GM18873 (cell line): ENCODE data around the gene RPS25.
"Not testable (repeated sequence)": the region's sequence is repeated elsewhere in the genome, so short reads cannot be mapped to it uniquely, and the experiment has no call there.

Experiments
- ATAC-seq: cut with Tn5 transposase; IDR thresholded peaks from one replicate; pipeline ENCODE4 v1.9.1; 2021; ENCODE audit warnings: mild to moderate bottlenecking, moderate library complexity, moderate number of reproducible peaks; ENCODE audit not compliant: unreplicated experiment, low FRiP score

RPS25 gene

DNA sequence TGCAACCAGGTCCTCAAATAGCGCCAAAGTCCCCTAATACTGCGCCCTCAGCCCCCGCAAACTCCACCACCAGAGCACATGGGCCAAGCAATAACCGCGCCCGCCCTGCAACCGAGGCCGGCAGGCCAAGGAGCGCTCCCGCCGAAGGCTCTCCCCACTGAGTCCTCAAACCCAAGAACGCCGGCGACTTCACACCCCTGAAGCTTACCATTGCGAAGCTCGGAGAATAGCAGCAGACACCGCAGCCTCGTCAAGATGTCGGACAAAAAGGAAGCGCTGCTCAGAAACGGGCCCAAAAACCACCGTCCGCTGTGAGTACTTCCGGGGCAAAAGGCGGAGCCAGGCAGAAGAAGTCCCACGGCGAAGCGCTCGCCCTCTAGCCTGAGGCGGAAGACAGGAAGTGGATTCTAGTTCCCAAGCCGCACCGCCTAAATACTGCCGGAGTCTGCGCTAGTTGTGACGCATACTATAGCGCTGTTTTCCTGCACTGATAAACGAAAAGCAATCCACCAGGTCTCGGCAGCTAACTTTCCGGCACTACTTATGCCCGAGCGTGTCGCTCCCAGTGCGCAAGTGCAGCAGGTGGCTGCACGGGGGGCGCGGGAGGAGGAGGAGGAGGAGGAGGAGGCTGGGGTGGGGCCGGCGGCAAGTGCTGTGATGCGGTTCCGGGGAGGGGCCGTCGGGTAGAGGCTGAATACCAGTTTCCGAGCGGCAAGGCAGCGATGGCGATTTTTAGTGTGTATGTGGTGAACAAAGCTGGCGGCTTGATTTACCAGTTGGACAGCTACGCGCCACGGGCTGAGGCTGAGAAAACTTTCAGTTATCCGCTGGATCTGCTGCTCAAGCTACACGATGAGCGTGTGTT is at the start of gene RPS25, which contains the start of gene TRAPPC4:
TSS of gene RPS25 (minus strand) at position 270 of the 865 bp plus-strand sequence. CDS start at position 211, 59 bp downstream.
TSS of gene TRAPPC4 (plus strand) at position 693 of the 865 bp plus-strand sequence. CDS start at position 723, 30 bp downstream.
- peak; percentile 83 for ATAC-seq

DNA sequence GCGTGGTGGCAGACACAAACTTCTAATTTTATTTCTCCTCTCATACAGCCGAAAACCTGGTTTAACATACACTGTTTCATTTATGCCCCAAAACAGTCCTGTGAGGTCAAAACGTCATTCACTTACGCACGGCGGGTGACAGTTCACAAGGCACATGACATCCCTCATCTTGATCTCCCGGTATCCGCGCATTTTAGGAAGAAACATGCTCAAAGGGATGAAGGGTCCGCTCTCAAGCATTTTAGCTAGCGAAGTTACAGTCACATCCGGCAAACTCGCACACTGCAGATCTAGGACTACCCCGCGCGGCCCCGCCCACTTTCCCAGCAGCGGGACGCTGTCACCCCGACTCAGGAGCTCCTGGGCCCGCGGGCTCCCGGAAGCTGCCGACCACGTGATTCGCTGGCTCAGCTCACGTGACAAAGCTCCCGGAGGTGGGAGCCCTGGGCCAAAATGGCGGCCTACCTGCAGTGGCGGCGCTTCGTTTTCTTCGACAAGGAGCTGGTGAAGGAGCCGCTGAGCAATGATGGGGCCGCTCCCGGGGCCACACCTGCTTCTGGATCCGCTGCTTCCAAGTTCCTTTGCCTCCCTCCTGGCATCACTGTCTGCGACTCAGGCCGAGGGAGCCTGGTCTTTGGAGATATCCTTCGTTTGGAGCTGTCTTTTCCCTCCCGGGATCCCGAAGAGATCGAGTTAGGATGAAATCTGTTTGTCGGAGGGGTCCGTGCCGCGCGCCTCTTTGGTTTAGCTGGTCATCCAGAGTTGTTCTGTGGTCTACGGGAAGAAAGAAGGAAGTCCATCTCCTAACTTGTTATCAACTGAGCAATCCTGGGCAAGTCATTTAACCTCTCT is 49.5 kb upstream of the RPS25 start, which contains the start of gene VPS11:
TSS of gene VPS11 (plus strand) at position 448 of the 852 bp plus-strand sequence. CDS start at position 454, 6 bp downstream.
- peak; percentile 78 for ATAC-seq

DNA sequence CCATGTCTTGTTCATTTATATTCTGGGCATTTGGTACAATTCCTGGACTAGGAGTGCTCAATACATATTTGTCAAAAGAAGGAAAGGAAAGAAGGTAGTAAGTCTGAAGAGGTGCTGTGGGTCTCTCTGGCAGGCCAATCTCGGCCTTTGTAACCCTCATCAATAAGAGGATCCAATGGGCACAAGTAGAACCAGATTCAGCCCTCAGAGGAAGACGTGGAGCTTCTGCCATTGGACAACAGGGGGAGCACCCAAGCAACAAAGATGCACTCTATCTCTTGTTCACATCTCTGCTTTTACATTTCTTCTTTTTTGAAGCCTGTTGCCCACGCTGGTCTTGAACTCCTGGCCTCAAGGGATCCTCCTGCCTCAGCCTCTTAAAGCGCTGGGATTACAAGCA is 47.2 kb upstream of the RPS25 start:
- no peak for ATAC-seq

DNA sequence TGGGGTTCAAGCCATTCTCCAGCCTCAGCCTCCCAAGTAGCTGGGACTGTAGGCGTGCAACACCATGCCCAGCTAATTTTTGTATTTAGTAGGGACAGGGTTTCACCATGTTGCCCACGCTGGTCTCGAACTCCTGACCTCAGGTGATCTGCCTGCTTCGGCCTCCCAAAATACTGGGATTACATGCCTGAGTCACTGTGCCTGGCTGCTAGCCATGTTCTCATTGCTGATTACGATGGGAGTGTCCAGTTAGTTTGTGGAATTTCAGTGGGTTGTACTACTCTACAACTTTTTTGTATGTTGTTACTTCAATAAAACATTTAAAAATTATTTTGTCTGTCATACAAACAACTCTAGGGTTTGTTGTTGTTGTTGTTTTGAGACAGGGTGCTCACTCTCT is 44.6 kb upstream of the RPS25 start:
- ATAC-seq: no peak

DNA sequence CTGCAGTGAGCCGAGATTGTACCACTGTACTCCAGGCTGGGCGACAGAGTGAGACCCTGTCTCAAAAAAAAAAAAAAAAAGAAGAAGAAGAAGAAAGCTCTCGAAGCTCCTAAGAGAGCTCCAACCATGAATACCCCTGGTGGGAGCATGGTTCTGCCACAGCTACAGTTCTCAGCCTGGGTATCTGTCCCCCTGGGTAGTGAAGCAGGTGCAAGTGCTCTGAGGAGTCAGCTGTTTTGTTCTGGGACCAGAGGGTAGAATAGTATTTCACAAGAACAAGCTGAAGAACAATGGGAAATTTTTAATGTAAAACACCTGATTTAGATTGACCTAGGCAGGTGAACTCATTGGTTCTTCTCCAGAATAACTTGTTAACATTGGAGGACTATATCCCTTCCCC is 43.1 kb upstream of the RPS25 start:
- no peak for ATAC-seq

DNA sequence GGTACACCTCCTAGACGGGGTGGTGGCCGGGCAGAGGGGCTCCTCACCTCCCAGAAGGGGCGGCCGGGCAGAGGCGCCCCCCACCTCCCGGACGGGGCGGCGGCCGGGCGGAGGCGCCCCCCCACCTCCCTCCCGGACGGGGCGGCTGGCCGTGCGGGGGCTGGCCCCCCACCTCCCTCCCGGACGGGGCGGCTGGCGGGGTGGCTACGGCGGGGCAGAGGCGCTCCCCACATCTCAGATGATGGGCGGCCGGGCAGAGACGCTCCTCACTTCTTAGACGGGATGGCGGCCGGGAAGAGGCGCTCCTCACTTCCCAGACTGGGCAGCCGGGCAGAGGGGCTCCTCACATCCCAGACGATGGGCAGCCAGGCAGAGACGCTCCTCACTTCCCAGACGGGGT is 41.0 kb upstream of the RPS25 start:
- ATAC-seq: not testable (repeated sequence)

DNA sequence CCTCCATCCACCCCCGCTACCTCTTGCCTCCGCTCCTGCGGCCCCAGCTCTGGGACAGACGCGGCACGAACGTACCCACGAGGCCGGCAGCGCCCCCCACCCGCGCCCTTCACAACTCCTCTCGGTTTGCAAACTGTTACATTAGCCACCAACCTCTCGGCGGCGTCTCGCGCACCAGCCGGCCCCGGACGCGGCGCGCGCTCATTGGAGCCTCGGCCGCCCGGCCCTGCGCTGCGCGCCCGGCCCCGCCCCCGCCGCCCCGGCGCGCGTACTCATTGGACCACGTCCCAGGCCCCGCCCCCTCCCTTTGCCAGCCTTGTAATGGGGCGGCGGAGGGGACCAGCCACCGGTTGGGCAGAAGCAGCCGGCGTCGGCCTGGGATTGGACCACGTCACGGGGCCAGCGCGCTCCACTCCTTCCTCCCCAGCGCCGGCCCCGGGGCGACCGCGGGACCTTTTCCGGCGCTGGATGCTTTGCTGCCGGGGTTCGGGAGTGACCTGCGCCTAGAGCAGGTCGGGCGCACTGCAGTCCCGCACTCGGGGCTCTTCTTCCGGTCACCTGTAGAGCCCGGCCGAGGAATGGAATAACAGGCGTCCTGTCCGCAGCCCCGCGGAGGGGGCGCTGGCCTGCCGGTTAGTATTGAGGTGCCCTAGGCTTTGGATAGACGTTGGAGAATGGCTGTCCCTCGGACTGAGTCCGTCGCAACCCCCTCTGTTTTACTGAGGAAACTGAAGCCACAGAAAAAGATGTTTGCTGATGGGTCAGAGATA is 39.0 kb upstream of the RPS25 start, which contains the start of gene HYOU1:
TSS of gene HYOU1 (minus strand) at position 206 of the 770 bp plus-strand sequence. CDS start 1,045 bp downstream, outside the sequence.
- peak; percentile 75 for ATAC-seq

DNA sequence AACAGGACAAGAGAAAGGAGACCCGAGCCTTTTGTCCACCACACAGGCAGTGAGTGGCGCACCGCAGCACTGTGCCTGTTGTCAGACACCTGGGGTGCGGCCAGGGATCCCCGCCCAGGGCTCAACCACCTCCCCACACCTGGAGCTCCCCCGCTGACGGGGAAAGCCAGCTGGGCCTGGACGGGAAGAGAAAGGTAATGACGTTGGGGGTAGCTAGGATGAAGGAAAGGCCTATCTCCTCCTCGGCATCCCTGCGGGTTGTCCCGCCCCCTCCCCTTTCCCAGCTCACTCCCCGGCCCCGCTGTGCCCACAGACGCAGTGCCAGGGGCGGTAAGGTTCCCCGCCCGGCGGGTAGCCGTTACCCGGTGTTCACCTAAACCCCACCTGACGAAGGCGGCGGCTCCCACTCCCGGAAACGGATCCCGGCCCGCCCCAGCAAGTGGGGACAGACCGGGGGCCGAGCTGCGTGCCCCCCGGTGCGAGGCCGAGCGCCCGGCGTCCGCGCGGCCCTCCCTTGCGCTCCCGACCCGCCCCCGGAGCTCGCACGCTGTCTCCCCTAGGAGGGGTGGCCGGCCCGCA is 38.4 kb upstream of the RPS25 start:
- ATAC-seq: peak; percentile 3

DNA sequence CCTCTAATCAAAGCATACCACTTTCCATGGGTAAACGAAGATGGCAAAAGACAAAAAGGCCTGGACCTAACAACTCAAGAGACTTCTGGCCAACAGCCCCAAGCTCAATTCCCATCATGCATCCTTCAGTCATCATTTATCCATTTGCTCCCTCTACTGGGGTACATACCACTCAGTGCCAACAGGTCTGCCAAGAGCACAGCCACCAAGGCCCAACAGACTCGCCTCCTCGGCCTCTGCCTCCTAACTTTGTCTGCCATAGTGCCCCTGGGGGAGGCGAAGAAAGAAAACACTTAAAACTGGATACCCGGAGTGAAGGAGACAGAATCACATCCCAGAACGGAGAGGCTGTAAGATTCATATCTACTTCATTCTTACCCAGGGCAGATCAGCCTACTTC is 37.8 kb upstream of the RPS25 start:
- ATAC-seq: no peak

DNA sequence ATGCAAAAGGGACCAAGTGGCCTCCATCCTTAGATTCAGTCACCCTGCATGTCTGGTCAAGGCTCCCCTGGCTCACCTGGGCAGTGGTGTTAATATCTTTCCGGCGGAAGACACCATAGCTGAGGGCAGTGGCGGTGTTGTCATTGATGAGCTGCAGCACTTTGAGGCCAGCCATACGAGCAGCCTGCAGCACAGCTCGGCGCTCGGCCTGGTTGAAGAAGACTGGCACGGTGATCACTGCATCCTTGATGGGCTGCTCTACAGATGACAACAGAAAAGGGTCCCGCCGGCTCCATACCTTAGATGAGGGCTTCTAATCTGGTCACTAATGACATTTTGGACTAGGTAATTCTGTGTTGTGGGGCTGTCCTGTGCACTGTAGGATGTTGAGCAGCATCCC is 36.3 kb upstream of the RPS25 start:
- ATAC-seq: no peak

DNA sequence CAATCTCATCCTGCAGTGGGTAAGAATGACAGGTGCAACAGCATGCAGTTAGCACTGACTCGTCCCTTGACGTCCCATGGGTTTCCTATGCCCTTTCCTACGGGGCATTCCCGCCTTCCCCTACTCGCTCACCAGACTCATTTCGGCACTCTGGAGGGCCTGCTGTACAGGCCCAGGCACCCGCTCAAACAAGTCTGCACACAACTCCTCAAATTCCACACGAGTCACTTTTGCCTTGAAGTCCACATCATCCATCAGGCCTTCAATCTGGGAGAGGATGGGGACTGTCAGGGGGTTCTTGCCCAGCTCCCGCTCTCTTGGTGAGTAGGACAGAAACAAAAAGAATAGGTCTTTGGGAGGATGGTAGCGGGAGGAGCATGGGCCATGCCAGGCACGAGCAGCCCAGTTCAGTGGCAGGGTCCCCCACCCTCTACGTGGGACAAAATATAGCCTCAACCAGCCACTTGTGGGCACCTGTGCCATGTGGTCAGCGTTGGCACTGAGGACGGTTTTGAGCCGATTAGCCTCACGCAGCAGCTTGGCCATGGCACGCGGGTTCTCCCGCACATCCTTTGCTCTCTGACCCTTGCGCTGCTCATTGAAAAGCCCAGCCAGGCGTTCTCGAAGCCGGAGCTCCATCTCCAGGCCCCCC is 34.1 kb upstream of the RPS25 start:
- ATAC-seq: no peak

DNA sequence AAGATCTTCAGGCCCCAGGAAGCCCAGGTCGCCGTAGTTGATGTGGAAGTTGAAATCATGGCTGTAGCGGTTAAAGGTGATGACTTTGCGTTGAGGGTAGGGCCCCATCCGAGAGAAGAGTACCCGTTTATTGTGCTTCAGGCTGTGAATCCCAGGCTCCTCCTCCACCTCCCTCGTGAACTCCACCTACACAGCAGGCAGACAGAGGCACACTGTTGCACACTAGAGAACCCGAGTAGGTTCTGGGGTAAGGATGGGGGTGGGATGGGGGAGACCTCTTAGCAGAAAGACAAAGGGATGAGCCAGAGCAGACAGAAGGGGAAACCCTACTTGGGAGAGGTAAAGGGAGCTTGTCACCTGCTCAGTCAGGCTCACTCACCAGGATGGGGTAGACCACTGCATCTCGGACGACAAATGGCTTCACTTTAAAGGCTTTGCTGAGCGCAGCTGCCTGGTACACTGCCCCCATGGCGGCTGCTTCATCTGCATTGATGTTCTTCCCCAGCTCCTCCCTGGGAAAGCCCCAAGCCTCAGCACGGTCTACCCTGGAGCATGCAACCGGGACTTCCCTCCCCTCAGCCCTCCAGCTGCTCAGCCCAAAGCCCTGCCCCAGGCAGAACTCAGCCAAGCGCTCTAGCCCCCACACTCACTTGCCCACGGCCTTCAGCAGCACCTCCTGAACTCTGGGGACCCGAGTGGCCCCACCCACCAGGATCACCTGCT is 33.5 kb upstream of the RPS25 start:
- ATAC-seq: no peak

DNA sequence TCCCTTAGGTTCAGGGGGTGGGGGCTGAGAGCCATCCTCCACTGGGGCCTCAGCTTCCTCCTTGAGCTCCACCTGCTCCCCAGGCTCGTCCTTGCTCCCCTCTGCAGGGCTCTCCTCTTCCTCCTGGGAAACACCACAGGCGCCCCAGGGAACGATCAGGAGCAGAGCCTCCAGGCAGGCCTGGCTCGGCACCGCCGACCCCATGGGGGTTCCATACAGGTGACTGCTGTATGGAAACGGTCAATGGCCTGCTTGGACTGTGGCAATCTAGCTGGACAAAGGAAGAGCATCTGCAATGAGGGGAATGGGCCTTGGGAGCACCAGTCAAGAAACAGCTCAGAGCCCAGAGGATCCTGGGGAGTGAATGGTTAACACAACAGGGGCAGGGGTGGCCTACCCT is 30.9 kb upstream of the RPS25 start:
- ATAC-seq: no peak

DNA sequence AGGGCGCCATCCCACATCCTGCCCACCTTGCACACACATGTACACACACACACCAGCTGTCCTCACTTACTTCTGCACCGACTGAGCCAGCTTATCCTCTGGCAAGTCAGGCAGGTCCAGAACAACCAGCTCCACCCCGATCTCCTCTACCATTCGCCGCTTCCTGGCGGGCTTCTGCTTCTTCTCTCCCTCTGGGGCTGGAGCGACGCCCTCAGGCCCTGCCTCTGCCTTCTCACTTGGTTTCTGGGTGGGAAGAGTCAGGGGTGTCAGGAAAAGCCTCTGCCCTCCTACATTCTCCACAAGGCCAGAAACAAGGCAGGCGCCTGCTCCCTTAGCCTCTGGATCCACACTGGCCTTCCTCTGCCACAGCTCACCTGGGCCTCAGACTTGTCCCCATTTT is 30.5 kb upstream of the RPS25 start:
- ATAC-seq: no peak

DNA sequence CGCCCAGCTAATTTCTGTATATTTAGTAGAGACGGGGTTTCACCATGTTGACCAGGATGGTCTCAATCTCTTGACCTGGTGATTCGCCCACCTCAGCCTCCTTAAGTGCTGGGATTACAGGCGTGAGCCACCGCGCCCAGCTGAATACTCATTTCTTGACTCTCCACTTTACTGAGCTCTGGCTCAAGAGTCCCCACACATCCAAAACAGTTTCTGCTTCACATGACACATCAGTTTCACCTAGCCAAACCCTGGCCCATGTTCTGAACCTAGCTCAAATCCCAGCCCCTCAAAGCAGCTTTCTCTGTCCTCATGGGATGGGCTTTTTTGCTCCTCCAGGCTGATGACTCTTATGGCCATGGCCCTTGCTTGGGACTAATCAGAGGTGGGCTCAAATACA is 29.1 kb upstream of the RPS25 start:
- no peak for ATAC-seq

DNA sequence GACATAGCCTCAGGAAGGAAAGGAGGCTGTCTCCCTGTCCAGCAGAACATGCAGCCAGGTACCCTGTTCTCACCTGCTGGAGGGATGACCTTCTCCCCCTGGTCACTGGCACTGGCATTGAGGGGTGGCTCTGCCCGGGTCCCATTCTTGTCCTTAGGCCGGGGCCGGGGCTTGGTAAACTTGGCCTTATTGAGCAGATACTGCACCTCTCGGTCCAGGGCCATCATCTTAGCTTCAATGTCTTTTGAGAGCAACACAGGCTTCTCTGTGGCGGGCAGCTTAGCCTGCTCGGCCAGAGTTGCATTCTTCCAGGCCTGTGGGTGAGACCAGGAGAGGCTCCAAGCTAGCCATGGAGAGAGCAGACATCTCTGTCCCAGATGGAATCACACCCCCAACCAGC is 28.3 kb upstream of the RPS25 start:
- no peak for ATAC-seq

DNA sequence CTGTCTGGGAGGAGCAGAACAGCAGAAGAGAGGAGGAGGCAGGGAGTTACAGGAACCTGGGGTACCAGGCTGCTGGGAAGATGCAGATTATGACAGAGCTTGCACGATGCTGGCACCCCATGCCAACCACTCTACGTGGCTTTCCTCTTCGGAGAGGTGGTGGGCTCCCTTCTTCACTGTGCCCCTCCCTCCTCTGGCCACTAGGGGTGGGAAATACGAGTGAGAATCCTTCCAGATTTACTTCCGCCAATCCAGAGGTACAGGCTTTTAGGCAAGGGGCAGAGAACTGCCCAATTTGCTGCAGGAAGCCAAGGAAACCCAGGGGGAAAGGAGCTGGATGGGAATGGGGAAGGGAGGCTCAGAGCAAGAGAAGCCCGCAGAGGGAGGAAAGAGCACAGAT is 26.6 kb upstream of the RPS25 start:
- no peak for ATAC-seq

DNA sequence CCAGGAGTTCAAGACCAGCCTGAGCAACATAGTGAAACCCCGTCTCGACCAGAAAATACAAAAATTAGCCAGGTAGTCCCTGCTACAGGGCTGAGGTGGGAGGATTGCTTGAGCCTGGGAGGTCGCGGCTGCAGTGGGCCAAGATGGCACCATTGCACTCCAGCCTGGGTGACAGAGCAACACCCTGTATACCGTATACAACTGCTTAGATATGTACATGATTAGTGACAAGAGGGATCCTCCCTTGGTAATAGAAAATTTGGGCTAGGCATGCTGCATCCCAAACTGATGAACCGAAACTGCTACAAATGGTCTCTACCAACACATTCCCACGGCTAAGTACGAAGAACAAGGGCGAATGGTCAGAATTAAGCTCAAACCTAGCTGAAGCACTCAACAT is 24.8 kb upstream of the RPS25 start:
- no peak for ATAC-seq
